Epithelial cell of proximal tubule (primary cell): Measurements from ENCODE around the gene TNK2. TPM values are rescaled to one million over a fixed set of nuclear protein-coding genes. Genes with fewer than 3 reads are reported as not detected.
"Not testable (repeated sequence)": the region's sequence is repeated elsewhere in the genome, so short reads cannot be mapped to it uniquely, and the experiment has no call there.

Experiments used
- DNase-seq: peaks from one replicate; pipeline ENCODE4 v3.0.0-alpha.2; 2011; ENCODE audit warnings: low read depth
- H3K4me3 ChIP-seq: 2 replicates; pipeline ENCODE4 v1.5.1; 2011; ENCODE audit warnings: low read depth, mild to moderate bottlenecking, low read length
- CTCF ChIP-seq: conservative IDR thresholded peaks from 2 replicates; pipeline ENCODE4 v1.5.1; 2012; ENCODE audit warnings: low read depth, mild to moderate bottlenecking, low read length
- total RNA-seq: library from RNA; depleted of rRNA; stranded (reverse); fragments of >200 nt; gene quantifications from 2 replicates; pipeline ENCODE4 v1.2.3, GENCODE V29; 2015

TNK2 gene
- total RNA-seq, 1 donor from 2014 or later, result 21.0 TPM

GRCh38 chr3:195821403-195822130 is 86.8 kb downstream of the TNK2 start:
- H3K4me3 ChIP-seq, result no peak overlapping the region
- DNase-seq, result no peak
- TF ChIP-seq CTCF, result no peak

- DNase-seq, result no peak
- H3K4me3 ChIP-seq, result no peak overlapping the region
- no peak for TF ChIP-seq CTCF
These were observed 87.5 kb downstream of the TNK2 start for GRCh38 chr3:195820901-195821300.

- TF ChIP-seq CTCF, result no peak
- H3K4me3 ChIP-seq, result no peak overlapping the region
- no peak for DNase-seq
These were observed 88.2 kb downstream of the TNK2 start for GRCh38 chr3:195820186-195820585.

GRCh38 chr3:195818301-195818700 is 90.0 kb downstream of the TNK2 start:
- no peak overlapping the region for H3K4me3 ChIP-seq
- no peak for DNase-seq
- TF ChIP-seq CTCF, result no peak

GRCh38 chr3:195817578-195818135 is 90.7 kb downstream of the TNK2 start:
- no peak for TF ChIP-seq CTCF
- no peak for DNase-seq
- no peak overlapping the region for H3K4me3 ChIP-seq

GRCh38 chr3:195816276-195816913 is 92.0 kb downstream of the TNK2 start:
- H3K4me3 ChIP-seq, DNase-seq: not testable (repeated sequence)

GRCh38 chr3:195815169-195815771 is 93.1 kb downstream of the TNK2 start:
- TF ChIP-seq CTCF, result no peak
- H3K4me3 ChIP-seq, result no peak overlapping the region
- DNase-seq, result no peak
